ENCODE measurements around the gene PARP14.
"Not testable (repeated sequence)": the region's sequence is repeated elsewhere in the genome, so short reads cannot be mapped to it uniquely, and the experiment has no call there.

Gene PARP14, protein sequence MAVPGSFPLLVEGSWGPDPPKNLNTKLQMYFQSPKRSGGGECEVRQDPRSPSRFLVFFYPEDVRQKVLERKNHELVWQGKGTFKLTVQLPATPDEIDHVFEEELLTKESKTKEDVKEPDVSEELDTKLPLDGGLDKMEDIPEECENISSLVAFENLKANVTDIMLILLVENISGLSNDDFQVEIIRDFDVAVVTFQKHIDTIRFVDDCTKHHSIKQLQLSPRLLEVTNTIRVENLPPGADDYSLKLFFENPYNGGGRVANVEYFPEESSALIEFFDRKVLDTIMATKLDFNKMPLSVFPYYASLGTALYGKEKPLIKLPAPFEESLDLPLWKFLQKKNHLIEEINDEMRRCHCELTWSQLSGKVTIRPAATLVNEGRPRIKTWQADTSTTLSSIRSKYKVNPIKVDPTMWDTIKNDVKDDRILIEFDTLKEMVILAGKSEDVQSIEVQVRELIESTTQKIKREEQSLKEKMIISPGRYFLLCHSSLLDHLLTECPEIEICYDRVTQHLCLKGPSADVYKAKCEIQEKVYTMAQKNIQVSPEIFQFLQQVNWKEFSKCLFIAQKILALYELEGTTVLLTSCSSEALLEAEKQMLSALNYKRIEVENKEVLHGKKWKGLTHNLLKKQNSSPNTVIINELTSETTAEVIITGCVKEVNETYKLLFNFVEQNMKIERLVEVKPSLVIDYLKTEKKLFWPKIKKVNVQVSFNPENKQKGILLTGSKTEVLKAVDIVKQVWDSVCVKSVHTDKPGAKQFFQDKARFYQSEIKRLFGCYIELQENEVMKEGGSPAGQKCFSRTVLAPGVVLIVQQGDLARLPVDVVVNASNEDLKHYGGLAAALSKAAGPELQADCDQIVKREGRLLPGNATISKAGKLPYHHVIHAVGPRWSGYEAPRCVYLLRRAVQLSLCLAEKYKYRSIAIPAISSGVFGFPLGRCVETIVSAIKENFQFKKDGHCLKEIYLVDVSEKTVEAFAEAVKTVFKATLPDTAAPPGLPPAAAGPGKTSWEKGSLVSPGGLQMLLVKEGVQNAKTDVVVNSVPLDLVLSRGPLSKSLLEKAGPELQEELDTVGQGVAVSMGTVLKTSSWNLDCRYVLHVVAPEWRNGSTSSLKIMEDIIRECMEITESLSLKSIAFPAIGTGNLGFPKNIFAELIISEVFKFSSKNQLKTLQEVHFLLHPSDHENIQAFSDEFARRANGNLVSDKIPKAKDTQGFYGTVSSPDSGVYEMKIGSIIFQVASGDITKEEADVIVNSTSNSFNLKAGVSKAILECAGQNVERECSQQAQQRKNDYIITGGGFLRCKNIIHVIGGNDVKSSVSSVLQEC (N-terminal part only)

DNA sequence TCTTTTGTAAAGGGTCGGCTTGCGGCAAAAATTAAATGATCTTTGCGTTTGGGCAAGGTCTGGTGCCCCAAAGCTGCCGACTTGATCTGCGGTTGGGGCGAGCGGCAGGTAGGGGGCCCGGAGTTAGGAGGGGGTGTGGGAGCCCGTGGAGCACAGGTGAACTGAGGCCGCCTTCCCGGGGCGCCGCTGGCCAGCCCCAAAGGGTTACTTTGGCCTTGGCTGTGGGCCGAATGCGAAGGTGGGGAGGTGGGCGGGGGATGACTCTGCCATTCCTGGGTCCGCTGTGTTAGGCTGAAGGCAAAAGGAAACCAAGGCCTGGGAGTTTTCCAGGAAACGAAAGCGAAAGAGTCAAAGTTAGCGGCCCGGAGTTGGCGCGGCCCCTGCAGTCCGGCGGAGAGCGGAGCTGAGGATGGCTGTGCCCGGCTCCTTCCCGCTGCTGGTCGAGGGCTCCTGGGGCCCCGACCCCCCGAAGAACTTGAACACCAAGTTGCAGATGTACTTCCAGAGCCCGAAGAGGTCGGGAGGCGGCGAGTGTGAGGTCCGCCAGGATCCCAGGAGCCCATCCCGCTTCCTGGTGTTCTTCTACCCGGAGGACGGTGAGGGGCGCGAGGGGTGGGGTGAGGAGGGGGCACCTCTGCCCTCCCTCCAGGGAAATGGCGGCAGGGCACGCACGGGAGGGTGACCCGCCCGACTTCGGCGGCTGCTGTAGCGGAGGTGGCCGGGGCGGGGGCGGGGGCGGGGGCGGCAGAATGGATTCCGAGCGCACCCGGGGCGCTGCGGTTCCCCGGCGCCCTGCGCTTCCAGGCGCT is at the start of gene PARP14:
Gene PARP14 (plus strand): TSS at position 365 of the 809 bp plus-strand sequence. CDS start 45 bp downstream, at position 410.
- peak; percentile 10 to 35 for DNase-seq

DNA sequence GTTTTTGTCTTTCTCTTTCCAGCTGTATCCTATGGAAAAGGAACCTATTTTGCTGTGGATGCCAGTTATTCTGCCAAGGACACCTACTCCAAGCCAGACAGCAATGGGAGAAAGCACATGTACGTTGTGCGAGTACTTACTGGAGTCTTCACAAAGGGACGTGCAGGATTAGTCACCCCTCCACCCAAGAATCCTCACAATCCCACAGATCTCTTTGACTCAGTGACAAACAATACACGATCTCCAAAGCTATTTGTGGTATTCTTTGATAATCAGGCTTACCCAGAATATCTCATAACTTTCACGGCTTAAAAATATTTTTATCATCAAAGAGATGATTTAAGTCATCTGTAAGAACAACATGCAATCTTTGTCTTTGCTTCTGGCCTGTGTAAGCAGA is 44.9 kb upstream of the PARP14 start:
- DNase-seq = no peak

DNA sequence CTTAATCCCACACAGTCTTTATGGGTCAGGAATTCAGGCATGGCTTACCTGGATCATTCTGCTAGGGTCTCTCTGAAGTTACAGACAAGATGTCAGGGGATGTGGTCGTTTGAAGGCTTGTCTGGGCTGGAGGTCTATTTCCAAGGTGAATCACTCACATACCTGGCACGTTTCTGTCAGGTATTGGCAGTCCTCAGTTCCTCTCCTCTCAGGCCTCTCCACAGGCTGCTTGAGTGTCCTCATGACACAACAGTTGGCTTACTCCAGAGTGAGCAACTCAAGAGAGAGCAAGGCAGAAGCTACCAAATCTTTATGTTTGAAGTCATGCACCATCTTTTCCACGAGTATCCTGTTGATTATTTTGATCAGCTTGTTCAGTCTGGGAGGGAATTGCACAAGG is 43.9 kb upstream of the PARP14 start:
- no peak for DNase-seq

DNA sequence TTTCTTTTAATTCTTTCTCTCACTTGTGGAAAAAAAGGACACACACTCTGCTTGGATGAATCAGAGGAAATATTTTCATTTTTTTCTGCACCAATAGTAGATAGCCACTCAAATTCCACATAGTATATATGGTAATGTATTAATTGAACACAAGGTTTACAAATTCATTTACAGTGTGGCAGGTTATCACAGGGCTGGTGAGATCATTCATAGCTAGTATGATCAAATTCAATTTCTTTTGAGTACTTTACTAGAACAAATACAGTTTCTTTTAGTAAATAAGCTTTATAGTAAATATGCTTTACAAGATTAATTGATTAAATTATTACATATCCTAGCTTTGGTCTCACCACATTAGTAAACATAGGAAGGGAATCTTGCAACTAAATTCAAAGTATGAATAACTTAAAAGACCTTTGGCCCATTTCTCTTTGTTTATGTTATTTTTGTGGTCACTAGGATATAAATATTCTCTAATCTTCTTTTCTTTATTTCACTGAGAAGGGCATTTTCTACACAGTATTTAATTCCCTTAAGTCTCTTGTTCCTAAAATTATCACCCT is 40.1 kb upstream of the PARP14 start:
- no peak for DNase-seq

DNA sequence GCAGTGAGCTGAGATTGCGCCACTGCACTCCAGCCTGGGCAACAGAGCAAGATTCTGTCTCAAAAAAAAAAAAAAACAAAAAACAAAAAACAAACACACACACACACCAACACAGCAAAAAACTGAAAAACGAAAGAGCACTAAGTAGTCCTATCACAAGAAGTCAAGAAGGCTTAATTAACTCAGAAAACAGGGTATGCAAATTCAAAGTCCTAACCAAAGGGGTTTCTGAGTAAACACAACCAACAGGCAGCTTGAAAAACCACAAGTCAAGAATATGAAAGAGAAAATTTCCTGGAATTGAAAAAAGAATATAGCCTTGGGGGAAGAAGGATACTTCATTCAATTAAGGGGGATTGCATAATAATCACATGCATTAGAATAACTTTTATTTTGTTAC is 37.7 kb upstream of the PARP14 start:
- no peak for DNase-seq

DNA sequence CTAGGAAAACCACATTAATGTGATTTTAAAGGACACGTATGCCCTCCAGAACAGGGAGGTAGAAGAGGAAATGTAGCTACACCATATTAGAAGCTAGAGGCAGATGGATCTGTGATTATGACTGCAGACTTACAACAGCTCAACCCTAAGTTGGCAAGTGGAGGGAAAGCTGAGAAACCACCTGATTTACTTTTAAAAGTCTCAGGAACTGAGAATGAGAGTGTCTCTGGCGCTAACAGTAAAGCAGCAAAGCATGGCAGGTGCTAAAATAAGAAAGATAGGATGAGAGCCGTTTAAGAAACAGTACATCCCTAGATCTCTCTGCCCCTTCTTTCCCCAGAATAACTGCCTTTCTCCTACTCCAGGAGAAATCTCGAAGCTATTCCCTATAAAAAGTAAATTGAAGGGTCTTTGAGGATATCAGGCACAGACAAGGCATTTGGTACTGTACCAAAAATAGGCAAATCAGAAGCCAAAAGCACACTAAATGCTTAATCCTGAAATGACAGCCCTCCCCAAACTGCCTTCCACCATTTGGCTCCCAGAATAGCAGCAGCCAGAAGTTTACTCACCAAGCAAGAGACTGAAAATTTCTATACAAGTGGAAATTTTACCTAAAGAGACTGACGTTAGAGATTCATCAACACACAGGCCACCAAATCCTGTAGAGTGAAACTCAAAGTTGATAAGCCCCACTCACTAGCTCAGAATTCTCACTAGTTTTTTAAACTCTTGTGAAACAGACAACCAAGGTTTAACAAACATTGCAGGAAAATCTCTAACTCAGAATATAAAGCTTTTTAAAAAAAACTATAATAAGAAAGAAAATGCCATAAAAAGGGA is 34.3 kb upstream of the PARP14 start:
- no peak for DNase-seq

DNA sequence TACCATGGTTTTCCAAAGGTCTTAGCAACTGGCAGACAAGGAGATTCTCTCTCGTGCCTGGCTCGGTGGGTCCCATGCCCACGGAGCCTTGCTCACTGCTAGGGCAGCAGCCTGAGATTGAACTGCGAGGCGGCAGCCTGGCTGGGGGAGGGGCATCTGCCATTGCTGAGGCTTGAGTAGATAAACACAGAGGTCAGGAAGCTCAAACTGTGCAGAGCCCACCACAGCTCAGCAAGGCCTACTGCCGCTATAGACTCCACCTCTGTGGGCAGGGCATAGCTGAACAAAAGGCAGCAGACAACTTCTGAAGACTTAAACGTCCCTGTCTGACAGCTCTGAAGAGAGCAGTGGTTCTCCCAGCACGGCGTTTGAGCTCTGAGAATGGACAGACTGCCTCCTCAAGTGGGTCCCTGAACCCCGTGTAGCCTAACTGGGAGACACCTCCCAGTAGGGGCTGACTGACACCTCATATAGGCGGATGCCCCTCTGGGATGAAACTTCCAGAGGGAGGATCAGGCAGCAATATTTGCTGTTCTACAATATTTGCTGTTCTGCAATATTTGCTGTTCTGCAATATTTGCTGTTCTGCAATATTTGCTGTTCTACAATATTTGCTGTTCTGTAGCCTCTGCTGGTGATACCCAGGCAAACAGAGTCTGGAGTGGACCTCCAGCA is 29.3 kb upstream of the PARP14 start:
- not testable (repeated sequence) for DNase-seq

DNA sequence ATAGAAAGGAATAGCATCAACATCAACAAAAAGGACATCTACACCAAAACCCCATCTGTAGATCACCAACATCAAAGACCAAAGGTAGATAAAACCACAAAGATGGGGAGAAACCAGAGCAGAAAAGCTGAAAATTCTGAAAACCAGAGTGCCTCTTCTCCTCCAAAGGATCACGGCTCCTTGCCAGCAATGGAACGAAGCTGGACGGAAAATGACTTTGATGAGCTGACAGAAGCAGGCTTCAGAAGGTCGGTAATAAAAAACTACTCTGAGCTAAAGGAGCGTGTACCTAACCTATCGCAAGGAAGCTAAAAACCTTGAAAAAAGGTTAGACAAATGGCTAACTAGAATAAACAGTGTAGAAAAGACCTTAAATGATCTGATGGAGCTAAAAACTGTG is 28.7 kb upstream of the PARP14 start:
- DNase-seq = not testable (repeated sequence)

DNA sequence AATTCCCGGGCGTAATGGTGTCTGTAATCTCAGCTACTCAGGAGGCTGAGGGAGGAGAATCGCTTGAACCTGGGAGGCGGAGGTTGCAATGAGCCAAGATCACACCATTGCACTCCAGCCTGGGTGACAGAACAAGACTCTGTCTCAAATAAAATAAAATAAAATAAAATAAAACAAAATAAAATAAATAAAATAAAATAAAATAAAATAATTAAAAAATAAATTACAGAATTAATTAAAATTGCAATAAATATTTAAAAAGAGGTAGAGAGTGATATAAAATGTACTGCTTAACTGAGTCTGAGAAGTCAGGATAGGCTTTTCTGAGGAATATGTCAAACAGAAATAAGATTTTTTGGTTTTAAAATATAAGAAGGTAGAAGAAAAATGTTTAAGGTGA is 22.3 kb upstream of the PARP14 start:
- not testable (repeated sequence) for DNase-seq

DNA sequence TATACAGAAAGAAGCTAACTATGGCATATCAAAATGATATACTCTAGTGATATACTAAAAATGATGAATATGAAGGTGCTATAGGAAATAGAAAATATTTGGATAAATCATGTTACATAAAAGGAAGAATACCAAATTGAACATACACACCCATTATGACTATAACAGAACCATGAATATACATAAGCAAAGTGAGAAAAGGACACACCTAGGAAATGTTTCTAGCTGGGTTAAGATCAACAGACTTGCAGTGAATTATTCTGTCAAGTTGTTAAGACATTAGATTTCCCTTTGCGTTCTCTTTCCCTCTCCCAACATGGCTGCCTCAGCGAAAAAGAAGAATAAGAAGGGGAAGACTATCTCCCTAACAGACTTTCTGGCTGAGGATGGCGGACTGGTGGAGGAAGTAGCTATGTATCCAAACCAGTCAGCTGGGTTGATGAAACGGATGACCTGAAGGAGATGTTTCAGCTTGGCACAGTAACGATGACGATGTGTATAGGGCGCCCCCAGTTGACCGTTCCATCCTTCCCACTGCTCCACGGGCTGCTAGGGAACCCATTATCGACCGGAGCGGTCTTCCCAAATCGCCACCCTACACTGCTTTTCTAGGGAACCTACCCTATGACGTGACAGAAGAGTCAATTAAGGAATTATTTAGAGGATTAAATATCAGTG is 20.2 kb upstream of the PARP14 start:
- DNase-seq = no peak

DNA sequence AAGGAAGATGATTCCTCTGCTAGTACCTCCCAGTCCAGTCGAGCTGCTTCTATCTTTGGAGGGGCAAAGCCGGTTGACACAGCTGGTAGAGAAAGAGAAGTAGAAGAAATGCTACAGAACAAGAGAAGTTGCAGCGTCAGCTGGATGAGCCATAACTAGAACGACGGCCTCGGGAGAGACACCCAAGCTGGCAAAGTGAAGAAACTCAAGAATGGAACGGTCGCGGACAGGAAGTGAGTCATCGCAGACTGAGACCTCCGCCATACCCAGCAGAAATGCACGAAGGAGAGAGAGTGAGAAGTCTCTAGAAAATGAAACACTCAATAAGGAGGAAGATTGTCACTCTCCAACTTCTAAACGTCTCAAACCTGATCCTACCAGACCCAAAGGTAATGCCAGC is 19.0 kb upstream of the PARP14 start:
- no peak for DNase-seq

DNA sequence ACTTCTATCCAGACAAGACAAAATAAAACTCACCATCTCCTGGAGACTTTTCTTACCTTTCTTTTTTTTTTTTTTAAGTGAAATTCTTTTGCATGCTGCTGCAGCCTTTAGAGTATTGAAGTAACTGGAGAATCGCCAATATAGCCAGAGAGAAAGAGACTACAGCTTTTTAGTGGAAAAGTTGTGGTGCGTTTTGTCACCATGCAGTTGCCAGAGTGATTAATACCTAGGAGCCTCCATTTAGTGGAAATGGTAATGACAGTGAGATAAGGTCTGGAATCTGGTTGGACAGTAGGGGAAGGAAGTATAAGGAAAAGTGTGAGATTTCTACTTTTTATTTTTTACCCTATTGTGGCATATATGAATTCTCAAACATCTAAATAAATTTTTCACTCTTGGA is 18.1 kb upstream of the PARP14 start:
- no peak for DNase-seq

DNA sequence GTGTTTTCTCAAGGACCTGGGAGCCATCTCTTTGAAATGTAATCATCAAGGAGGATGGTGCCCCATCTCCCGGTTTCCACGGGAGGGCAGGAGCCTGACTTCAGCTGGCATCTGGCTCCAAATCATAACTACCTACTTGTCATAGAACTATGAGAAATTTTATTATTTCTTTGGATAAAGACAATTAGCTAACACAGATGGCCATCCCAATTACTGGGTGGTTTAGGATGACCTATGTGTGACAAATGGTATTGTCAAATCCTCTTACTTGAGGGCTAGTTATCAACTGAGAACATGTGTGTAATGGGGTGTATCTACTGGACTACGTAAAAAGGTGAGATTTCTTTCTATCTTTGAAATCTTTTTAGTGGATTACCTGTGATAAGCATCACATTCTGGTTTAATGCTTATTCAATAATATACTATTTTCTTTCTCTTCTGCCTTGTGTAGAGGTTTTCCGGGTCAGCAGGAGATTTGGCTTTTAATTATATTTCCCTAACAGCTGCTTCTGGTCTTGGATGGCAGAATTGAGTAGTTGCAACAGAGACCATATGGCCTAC is 15.3 kb upstream of the PARP14 start:
- DNase-seq = no peak

DNA sequence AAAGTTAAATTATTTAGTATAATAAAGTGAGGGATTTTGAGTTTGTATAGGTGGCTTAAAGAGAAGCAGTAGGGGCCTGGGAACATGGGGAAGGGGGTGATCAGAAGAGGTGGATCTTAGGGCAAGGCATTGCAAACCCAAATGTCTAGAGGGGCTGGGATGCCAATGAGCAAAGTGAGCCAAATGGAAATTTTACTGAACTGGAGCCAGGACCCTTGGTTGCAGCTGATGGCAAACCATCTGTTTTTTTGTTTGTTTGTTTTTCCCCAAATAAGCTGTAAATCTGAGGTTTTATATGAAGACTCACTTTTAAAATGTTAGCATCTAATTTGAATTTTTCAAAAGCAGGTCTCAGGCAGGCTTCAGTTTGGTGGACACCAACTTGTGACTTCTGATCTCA is 14.8 kb upstream of the PARP14 start:
- no peak for DNase-seq

DNA sequence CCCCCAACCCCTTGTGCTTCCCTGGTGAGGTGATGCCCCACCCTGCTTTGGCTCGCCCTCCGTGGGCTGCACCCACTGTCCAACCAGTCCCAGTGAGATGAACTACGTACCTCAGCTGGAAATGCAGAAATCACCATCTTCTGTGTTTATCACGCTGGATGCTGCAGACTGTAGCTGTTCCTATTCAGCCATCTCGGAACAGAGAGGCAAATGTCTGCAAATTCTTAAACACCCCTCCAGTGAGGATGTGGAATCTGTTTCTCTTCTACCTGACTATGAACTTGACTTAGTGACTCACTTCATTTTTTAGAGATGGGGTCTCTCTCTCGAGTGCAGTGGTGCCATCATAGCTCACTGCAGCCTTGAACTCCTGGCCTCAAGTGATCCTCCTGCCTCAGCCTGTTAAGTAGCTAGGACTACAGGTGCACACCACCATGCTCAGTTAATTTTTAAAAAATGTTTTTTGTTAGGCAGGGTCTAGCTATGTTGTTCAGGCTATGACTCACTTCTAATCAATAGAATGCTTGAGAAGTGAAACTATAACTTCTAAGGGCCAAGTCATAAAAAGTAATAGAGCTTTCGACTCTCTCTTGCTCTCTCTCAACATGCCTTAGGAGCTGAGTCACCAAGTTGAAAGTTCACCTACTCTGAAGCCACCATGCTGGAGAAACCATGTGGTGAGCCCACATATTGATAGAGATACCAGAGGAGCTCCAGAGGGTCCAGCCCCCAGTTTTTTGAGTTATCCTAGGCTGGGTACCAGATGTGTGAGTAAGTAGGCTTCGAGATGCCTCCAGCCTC is 11.5 kb upstream of the PARP14 start:
- no peak for DNase-seq

DNA sequence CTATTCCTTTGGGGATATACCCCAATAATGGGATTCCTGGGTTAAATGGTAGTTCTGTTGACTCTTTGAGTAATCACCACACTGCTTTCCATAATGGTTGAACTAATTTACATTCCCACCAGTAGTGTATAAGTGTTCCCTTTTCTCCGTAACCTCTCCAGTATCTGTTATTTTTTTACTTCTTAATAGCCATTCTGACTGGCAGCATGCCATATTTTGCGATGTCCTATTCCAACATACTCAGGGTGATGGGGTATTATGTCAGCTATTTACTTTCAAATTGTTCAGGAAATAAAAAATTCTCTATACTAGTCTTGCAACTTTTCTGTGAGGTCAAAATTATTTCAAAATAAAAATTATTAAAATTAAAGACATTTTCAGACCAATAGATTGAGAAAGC is 9.1 kb upstream of the PARP14 start:
- no peak for DNase-seq

DNA sequence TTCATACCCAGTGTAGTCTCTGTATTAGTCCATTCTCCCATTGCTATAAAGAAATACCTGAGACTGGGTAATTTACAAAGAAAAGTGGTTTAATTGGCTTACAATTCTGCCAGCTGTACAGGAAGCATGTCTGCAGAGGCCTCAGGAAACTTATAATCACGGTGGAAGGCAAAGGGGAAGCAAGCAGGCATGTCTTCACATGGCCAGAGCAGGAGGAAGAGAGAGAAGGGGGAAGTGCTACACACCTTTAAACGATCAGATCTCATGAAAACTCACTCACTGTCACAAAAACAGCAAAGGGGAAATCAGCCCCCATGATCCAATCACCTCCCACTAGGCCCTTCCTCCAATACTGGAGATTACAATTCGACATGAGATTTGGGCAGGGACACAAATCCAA is 6.3 kb upstream of the PARP14 start:
- no peak for DNase-seq

DNA sequence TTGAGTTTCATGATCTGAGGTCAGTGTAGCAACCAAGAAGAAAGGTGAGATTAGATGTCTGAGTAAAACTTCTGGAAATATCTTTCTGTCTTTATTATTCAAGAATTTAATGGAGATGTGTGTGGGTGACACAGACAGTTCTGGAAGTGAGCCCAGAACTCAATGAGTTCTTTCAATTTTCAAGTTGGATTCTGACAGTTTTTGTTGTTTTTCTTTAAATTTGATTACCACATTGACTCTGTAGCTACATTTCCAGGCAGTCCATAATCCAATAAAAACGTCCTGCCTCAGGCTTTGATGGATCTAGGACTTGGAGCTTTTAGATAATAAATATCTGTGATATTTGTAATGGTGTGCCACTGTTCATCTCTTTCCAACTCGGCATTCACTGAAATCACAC is 3.9 kb upstream of the PARP14 start:
- DNase-seq = no peak

DNA sequence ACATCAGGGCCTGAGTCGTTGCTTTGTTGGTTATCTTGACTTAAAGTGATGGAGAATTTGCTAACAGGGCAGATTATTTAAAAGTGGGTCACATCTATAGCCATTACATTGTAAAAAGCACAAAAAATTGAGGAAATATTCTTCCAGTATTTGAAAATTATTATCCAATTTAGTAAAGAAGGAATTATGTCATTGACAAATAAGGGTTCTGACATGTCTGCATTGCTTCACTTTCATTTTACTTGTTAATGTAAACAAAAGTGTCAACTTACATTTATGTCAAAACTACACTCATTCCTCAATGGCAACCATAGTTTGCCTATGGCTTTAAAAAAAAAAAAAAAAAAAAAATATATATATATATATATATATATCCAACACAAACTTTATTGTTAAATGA is 3.4 kb upstream of the PARP14 start:
- no peak for DNase-seq

Data from NCI-H187 (cell line).